Hepatocyte (in vitro differentiated cells): ENCODE results near the gene FRG2C. TPM values are rescaled to one million over a fixed set of nuclear protein-coding genes. Genes with fewer than 3 reads are reported as not detected.
"Not testable (repeated sequence)": the region's sequence is repeated elsewhere in the genome, so short reads cannot be mapped to it uniquely, and the experiment has no call there.

Experiments used
- DNase-seq: peaks from one replicate; pipeline ENCODE4 v3.0.0-alpha.2; 2016; ENCODE audit warnings: low spot score
- H2AFZ ChIP-seq: fragments of 200-600 bp; sonication (generic); 2 replicates; pipeline ENCODE4 v1.6.0; 2016; ENCODE audit warnings: antibody characterized with exemption, mild to moderate bottlenecking
- H3K27ac ChIP-seq: fragments of 200-600 bp; sonication (generic); 2 replicates; pipeline ENCODE4 v1.5.1; 2016; ENCODE audit warnings: mild to moderate bottlenecking
- H3K27me3 ChIP-seq: fragments of 200-600 bp; sonication (generic); 2 replicates; pipeline ENCODE4 v1.6.1; 2016
- H3K36me3 ChIP-seq: fragments of 200-600 bp; sonication (generic); replicated peaks from 2 replicates; pipeline ENCODE4 v1.5.1; 2016; ENCODE audit warnings: low read depth; ENCODE audit not compliant: insufficient read depth
- H3K4me1 ChIP-seq: fragments of 200-600 bp; sonication (generic); 2 replicates; pipeline ENCODE4 v1.5.1; 2016; ENCODE audit warnings: mild to moderate bottlenecking, moderate library complexity; ENCODE audit not compliant: insufficient read depth
- H3K4me2 ChIP-seq: fragments of 200-600 bp; sonication (generic); 2 replicates; pipeline ENCODE4 v1.6.0; 2016
- H3K4me3 ChIP-seq: fragments of 200-600 bp; sonication (generic); 2 replicates; pipeline ENCODE4 v1.5.1; 2016; ENCODE audit warnings: mild to moderate bottlenecking
- H3K79me2 ChIP-seq: fragments of 200-600 bp; sonication (generic); 2 replicates; pipeline ENCODE4 v1.6.0; 2017; ENCODE audit warnings: mild to moderate bottlenecking
- H3K9me2 ChIP-seq: fragments of 200-600 bp; sonication (generic); replicated peaks from 2 replicates; pipeline ENCODE4 v1.6.0; 2017; ENCODE audit warnings: mild to moderate bottlenecking; ENCODE audit not compliant: insufficient read depth
- H3K9me3 ChIP-seq: fragments of 200-600 bp; sonication (generic); 2 replicates; pipeline ENCODE4 v1.5.1; 2016; ENCODE audit warnings: low read depth, mild to moderate bottlenecking
- H4K20me1 ChIP-seq: fragments of 200-600 bp; sonication (generic); 2 replicates; pipeline ENCODE4 v1.6.0; 2016; ENCODE audit warnings: mild to moderate bottlenecking; ENCODE audit not compliant: insufficient read depth, poor library complexity, severe bottlenecking
- EZH2 ChIP-seq: fragments of 200-600 bp; sonication (generic); IDR thresholded peaks from 2 replicates; pipeline ENCODE4 v1.6.1; 2016; ENCODE audit warnings: antibody characterized with exemption, mild to moderate bottlenecking, borderline replicate concordance
- WGBS: methylation state at CpG from one replicate; pipeline ENCODE4 v1.1.6; 2016; ENCODE audit warnings: low lambda C conversion rate; ENCODE audit errors: missing lambda C conversion rate; 5-methylcytosine and 5-hydroxymethylcytosine counted together
- polyA plus RNA-seq: library from polyadenylated mRNA; unstranded; fragments of >200 nt; fragmentation: Nextera tagmentation; extraction: Ambion mirVana; gene quantifications from 2 replicates; pipeline ENCODE4 v1.2.1, GENCODE V29; 2016
- total RNA-seq: library from RNA; depleted of rRNA; stranded (reverse); fragments of >200 nt; gene quantifications from 2 replicates; pipeline ENCODE4 v1.2.3, GENCODE V29; 2014

Gene FRG2C
- total and polyA plus RNA-seq, 2 experiments from 2014 or later, result 0.39 TPM; not detected in 1

DNA sequence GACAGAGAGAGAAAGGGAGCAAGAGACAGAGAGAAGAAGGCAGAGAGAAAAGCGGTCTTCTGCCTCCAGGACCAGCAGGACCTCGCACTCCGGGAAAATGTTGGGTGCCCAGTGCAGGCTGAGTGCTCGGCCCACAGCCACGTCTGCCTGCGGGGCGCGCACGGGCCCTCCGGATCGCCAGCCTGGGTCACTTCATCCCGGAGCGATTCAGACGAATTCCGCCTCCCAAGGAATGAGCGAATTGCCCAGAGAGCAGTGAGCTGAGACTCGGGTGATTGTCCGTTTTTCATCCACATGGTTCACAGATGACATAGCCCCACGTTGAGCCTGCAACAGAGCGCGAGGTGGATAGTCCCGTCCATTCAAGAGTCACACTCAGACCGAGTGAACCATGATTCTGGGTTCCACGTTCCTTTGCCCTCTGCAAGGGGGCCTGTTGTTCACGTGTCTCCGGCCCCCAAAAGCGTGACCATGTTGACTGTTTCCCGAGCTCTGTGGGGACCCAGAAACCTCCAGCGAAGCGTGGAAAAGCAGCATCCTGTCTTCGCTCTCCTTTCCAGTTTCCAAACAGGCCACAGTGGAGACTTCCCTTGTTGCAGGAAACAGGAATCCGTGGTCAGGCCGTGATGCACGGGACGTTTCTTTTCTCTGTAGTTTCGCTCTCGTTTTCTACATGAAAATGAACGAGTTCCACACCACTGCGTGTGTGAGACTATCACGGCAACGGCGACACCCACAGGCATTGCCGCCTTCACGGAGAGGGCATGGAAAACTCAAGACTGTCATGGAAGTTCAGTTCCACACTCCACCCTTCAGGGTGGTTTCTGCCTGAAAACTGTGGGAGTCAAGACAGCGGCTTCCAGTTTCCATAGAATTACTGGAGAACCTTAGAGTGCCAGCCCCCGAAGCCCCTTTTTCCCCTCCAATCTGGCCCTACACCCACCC is 3.9 kb downstream of the FRG2C start:
- 41% methylated on average over 46 of the region's 46 CpGs for WGBS
- H3K9me3 ChIP-seq, H3K79me2 ChIP-seq, DNase-seq, H3K4me3 ChIP-seq, H4K20me1 ChIP-seq, H3K9me2 ChIP-seq, H3K27ac ChIP-seq, H3K36me3 ChIP-seq, H2AFZ ChIP-seq, H3K4me1 ChIP-seq: not testable (repeated sequence)
- Histone ChIP-seq H3K27me3 (peaks cover 53% of the 10 kb centered on the region), H3K4me2 (peak overlapping the region; percentile 91)

DNA sequence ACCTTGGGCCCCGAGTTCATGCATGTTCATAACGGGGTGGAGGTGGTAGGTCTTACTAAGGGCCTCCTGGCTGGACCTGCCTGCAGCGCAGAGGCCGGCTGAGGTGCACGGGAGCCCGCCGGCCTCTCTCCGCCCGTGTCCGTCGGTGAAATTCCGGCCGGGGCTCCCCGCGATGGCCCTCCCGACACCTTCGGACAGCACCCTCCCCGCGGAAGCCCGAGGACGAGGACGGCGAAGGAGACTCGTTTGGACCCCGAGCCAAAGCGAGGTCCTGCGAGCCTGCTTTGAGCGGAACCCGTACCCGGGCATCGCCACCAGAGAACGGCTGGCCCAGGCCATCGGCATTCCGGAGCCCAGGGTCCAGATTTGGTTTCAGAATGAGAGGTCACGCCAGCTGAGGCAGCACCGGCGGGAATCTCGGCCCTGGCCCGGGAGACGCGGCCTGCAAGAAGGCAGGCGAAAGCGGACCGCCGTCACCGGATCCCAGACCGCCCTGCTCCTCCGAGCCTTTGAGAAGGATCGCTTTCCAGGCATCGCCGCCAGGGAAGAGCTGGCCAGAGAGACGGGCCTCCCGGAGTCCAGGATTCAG is 4.7 kb downstream of the FRG2C start:
- DNase-seq, H3K9me3 ChIP-seq, H3K36me3 ChIP-seq, H3K79me2 ChIP-seq, H3K27ac ChIP-seq, H3K4me1 ChIP-seq, H4K20me1 ChIP-seq, H3K9me2 ChIP-seq: not testable (repeated sequence)
- TF ChIP-seq EZH2, result peak; percentile 82
- peak overlapping the region; percentile 45 for H2AFZ ChIP-seq
- H3K4me3 ChIP-seq, result peak overlapping the region; percentile 9
- H3K27me3 ChIP-seq, result peaks cover 47% of the 10 kb centered on the region
- 57% methylated on average over 53 of the region's 53 CpGs for WGBS
- H3K4me2 ChIP-seq, result peak overlapping the region; percentile 91

DNA sequence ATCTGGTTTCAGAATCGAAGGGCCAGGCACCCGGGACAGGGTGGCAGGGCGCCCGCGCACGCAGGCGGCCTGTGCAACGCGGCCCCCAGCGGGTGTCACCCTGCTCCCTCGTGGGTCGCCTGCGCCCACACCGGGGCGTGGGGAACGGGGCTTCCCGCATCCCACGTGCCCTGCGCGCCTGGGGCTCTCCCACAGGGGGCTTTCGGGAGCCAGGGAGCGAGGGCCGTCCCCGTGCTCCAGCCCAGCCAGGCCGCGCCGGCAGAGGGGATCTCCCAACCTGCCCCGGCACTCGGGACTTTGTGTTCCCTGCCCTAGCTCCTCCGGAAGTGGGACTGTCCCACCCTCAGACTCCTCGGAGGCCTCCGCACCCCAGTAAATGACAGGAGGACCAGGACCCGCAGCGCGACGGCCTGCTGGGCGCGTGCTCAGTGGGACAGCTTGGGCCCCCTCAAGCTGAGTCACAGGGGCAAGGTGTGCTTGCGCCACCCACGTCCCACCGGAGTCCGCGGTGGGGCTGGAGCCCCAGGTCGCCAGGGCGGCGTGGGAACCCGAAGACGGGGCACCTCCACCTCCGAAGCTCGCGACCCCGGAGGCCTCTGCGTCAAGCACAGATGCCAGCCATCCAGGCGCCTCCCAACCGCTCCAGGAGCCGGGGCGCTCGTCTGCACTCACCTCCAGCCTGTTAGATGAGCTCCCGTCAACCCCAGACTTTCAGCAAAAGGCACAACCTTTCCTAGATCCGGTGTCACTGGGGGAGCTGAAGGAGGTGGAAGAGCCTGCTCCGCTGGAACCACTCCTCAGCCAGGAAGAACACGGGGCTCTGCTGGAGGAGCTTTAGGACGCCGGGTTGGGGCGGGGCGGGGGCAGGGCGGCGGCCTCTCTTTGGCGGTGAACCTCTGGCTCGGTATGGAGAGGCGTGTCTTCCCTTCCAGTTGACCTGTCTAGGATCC is 5.5 kb downstream of the FRG2C start:
- H3K9me3 ChIP-seq, H3K79me2 ChIP-seq, H4K20me1 ChIP-seq, H3K4me1 ChIP-seq, H3K9me2 ChIP-seq, H3K27ac ChIP-seq, H3K36me3 ChIP-seq: not testable (repeated sequence)
- TF ChIP-seq EZH2, result peak; percentile 33
- peak overlapping the region; percentile 9 for H3K4me3 ChIP-seq
- H2AFZ ChIP-seq, result peak overlapping the region; percentile 49
- DNase-seq, result peak; percentile 67
- peak overlapping the region; percentile 91 for H3K4me2 ChIP-seq
- WGBS, result 45% methylated on average over 69 of the region's 71 CpGs
- H3K27me3 ChIP-seq, result peaks cover 41% of the 10 kb centered on the region

DNA sequence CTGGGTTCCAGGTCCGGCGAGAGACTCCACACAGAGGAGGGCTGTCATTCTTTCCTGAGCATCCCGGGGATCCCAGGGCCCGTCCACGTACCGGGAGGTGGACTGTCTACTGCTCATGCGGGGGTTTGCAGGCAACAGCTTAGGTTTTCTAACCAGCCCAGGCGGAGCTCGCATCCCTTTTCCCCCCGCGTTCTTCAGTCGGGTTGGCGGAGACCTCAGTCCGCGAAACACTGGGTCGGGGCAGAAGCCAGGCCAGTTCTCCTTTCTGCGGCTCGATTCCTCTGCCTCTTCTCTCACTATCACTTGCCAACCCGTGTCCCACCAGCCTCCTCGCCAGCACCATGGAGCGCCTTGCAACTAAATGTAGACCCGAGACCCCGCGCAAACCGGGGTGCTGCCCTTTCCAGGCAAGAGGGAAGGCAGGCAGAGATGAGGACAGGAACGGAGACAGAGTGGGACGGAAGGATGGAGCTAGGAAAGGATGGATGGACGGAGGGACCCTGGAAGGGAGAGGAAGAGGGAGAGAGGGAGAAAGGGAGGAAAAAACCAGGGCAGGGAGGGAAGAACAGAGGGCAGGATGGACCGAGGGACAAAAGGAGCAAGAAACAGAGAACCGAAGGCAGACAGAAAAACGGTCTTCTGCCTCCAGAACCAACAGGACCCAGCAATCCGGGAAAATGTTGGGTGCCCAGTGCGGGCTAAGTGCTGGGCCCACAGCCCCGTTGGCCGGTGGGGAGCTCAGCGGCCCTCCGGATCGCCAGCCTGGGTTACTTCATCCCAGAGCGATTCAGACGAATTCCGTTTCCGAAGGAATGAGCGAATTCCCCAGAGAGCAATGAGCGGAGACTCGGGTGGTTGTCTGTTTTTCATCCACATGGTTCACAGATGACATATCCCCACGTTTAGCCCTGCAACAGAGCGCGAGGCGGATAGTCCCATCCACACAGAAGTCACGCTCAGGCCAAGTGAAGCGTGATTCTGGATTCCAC is 6.5 kb downstream of the FRG2C start:
- not testable (repeated sequence) for H3K36me3 ChIP-seq, H4K20me1 ChIP-seq, H3K79me2 ChIP-seq, H3K9me3 ChIP-seq, H3K4me1 ChIP-seq, H3K9me2 ChIP-seq, H3K4me3 ChIP-seq
- peak; percentile 64 for DNase-seq
- Histone ChIP-seq H3K4me2 (peak overlapping the region; percentile 91), H3K27me3 (peaks cover 41% of the 10 kb centered on the region), H2AFZ (peak overlapping the region; percentile 49), H3K27ac (peak overlapping the region; percentile 32)
- 17% methylated on average over 50 of the region's 51 CpGs for WGBS
- peak; percentile 69 for TF ChIP-seq EZH2

DNA sequence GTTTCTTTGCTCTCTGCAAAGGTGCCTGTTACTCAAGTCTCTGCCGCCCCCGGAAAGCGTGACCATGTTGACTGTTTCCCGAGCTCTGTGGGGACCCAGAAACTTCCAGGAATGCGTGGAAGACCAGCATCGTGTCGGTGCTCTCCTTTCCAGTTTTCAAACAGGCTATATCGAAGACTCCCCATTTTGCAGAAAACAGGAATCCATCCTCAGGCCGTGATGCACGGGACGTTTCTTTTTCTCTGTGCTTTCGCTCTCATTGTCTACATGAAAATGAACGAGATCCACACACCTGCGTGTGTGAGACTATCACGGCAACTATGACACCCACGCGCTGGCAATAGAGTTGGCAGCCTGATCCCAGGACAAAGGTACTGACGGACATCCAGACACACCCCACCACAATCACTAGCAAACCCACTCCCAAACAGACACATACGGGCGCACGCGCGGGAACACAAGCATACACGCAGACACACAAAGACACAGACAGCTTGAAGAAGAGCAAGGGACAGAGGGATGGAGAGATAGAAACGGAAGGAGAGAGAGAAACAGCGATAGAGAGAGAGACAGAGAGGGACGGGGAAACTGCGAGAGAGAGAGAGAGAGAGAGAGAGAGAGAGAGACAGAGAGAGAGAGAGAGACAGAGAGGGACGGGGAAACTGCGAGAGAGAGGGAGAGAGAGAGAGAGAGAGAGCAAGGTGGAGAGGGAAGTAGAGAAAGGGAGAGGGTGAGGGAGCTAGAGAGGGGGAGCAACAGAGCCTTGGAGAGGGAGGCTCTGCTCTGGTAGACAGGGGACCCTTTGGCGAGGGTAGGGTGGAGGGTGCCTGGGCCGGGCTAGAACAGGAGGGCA is 7.4 kb downstream of the FRG2C start:
- peaks cover 41% of the 10 kb centered on the region for H3K27me3 ChIP-seq
- peak overlapping the region; percentile 46 for H3K4me3 ChIP-seq
- peak overlapping the region; percentile 85 for H3K27ac ChIP-seq

More for the DNA sequence above, 7.4 kb downstream of the FRG2C start:
- peak overlapping the region; percentile 90 for H2AFZ ChIP-seq
- H3K4me1 ChIP-seq, DNase-seq, H3K79me2 ChIP-seq, H3K36me3 ChIP-seq, H3K9me3 ChIP-seq, H3K9me2 ChIP-seq, H4K20me1 ChIP-seq: not testable (repeated sequence)
- H3K4me2 ChIP-seq, result peak overlapping the region; percentile 91
- 19% methylated on average over 29 of the region's 32 CpGs for WGBS
